B cell (primary cell): ENCODE measurements around the gene NUBP2. TPM values are rescaled to one million over a fixed set of nuclear protein-coding genes. Genes with fewer than 3 reads are reported as not detected.

ENCODE experiments used
- ATAC-seq: fragments of 200-7000 bp; cut with Tn5 transposase; one replicate; pipeline ENCODE4 v1.10.0; 2021; ENCODE audit warnings: low read depth, mild to moderate bottlenecking, moderate number of reproducible peaks, moderate library complexity
- CTCF ChIA-PET: fragments of 350-600 bp; sonication (Branson Sonifier 250); formaldehyde crosslinking; loops from one replicate; lab custom pipeline; 2021; ENCODE audit warnings: antibody characterized with exemption, inconsistent platforms; lab: Charles Lee
- POLR2A ChIA-PET: fragments of 350-600 bp; sonication (Branson Sonifier 250); formaldehyde crosslinking; loops from one replicate; lab custom pipeline; 2021; ENCODE audit warnings: antibody characterized with exemption; lab: Charles Lee
- DNase-seq: peaks from one replicate; pipeline ENCODE4 v3.0.0; 2013
- H2AFZ ChIP-seq: 2 replicates; pipeline ENCODE4 v1.6.1; 2012; ENCODE audit warnings: mild to moderate bottlenecking, low read depth, low read length; ENCODE audit not compliant: insufficient read depth, poor library complexity, severe bottlenecking
- H3K27ac ChIP-seq, 2 donors: 1 replicate in 1 of 2; 2 replicates in 1 of 2; pipeline ENCODE4 v1.5.1; 2012 to 2013; ENCODE audit warnings: low read length in 2 of 2, mild to moderate bottlenecking in 2 of 2, moderate library complexity in 1 of 2
- H3K27me3 ChIP-seq, 4 experiments: fragments of 200-600 bp in 1 of 4; sonication (generic) in 1 of 4; replicated peaks in 1 of 4; 1 replicate in 2 of 4; 2 replicates in 2 of 4; pipeline versions ENCODE4 v1.6.1 to v1.7.0; 2013 to 2016; ENCODE audit warnings: low read length in 3 of 4, mild to moderate bottlenecking in 2 of 4, mixed read lengths in 1 of 4, moderate library complexity in 1 of 4; ENCODE audit not compliant: insufficient read depth in 4 of 4, control insufficient read depth in 3 of 4; ENCODE audit errors: control extremely low read depth in 1 of 4
- H3K36me3 ChIP-seq, 2 experiments: replicated peaks in 1 of 2; 1 replicate in 1 of 2; 2 replicates in 1 of 2; pipeline versions ENCODE4 v1.6.1 to v1.7.1; 2013; ENCODE audit warnings: low read length in 1 of 2; ENCODE audit not compliant: insufficient read depth in 2 of 2, control insufficient read depth in 1 of 2; ENCODE audit errors: control extremely low read depth in 1 of 2, extremely low read depth in 1 of 2
- H3K4me1 ChIP-seq, 2 donors: fragments of 200-600 bp in 1 of 2; sonication (generic) in 1 of 2; 1 replicate in 1 of 2; 2 replicates in 1 of 2; pipeline versions ENCODE4 v1.5.1 to v1.6.1; 2013 to 2017; ENCODE audit warnings: low read length in 2 of 2; ENCODE audit not compliant: control insufficient read depth in 2 of 2, insufficient read depth in 2 of 2
- H3K4me2 ChIP-seq: replicated peaks from 2 replicates; pipeline ENCODE3; 2012; ENCODE audit warnings: mild to moderate bottlenecking, low read depth, low read length; ENCODE audit not compliant: poor library complexity, severe bottlenecking
- H3K4me3 ChIP-seq, 5 experiments: fragments of 200-600 bp in 1 of 5; sonication (generic) in 1 of 5; 1 replicate in 3 of 5; 2 replicates in 2 of 5; pipeline versions ENCODE4 v1.5.1 to v1.7.0; 2011 to 2016; ENCODE audit warnings: low read length in 4 of 5, mild to moderate bottlenecking in 4 of 5, low read depth in 2 of 5, control low read depth in 1 of 5, moderate library complexity in 1 of 5; ENCODE audit not compliant: insufficient read depth in 1 of 5; ENCODE audit errors: control extremely low read depth in 1 of 5, extremely low read depth in 1 of 5
- H3K79me2 ChIP-seq: fragments of 200-600 bp; sonication (generic); one replicate; pipeline ENCODE4 v1.6.0; 2016; ENCODE audit warnings: low read length; ENCODE audit not compliant: control insufficient read depth, insufficient read depth
- H3K9ac ChIP-seq: fragments of 200-600 bp; sonication (generic); 2 replicates; pipeline ENCODE4 v1.6.1; 2017; ENCODE audit warnings: mild to moderate bottlenecking, low read length, moderate library complexity
- H3K9me3 ChIP-seq, 3 donors: one replicate each; pipeline versions ENCODE4 v1.6.1 to v1.7.1; 2013; ENCODE audit warnings: low read length in 2 of 3; ENCODE audit not compliant: control insufficient read depth in 2 of 3, insufficient read depth in 1 of 3; ENCODE audit errors: control extremely low read depth in 1 of 3
- H4K20me1 ChIP-seq: 2 replicates; pipeline ENCODE4 v1.6.0; 2012; ENCODE audit warnings: mild to moderate bottlenecking, low read length; ENCODE audit not compliant: insufficient read depth, control insufficient read depth, poor library complexity, severe bottlenecking
- H3K27ac Mint-ChIP-seq: one replicate; pipeline ENCODE4 v1.8.0; 2021; ENCODE audit warnings: mixed read lengths
- H3K27me3 Mint-ChIP-seq: one replicate; pipeline ENCODE4 v1.8.0; 2021; ENCODE audit warnings: mixed read lengths
- H3K4me1 Mint-ChIP-seq: one replicate; pipeline ENCODE4 v1.8.0; 2021; ENCODE audit warnings: mixed read lengths
- H3K4me3 Mint-ChIP-seq: one replicate; pipeline ENCODE4 v1.8.0; 2021; ENCODE audit warnings: mixed read lengths
- H3K9me3 Mint-ChIP-seq: one replicate; pipeline ENCODE4 v1.8.0; 2022; ENCODE audit warnings: mixed read lengths; ENCODE audit not compliant: insufficient read depth
- CTCF ChIP-seq: fragments of 200-600 bp; IDR thresholded peaks from one replicate; pipeline ENCODE4 v1.8.0; 2022; ENCODE audit warnings: antibody characterized with exemption, mild to moderate bottlenecking
- EZH2 ChIP-seq: IDR thresholded peaks from 2 replicates; pipeline ENCODE4 v1.6.1; 2012; ENCODE audit warnings: borderline replicate concordance, low read depth, mild to moderate bottlenecking, moderate library complexity, low read length; ENCODE audit not compliant: insufficient read depth, poor library complexity, severe bottlenecking
- WGBS: methylation state at CpG from one replicate; pipeline ENCODE4 v1.1.5; 2013; ENCODE audit warnings: missing lambda C conversion rate; ENCODE audit not compliant: insufficient coverage; 5-methylcytosine and 5-hydroxymethylcytosine counted together
- intact Hi-C: fragments of 100-400 bp; cut with micrococcal nuclease; formaldehyde crosslinking; loops from one replicate; pipeline ENCODE4 v1.10.0; 2022
- polyA plus RNA-seq: library from polyadenylated mRNA; depleted of rRNA; stranded (reverse); fragments of >200 nt; gene quantifications from 2 replicates; pipeline ENCODE4 v1.2.3, GENCODE V29; 2012
- total RNA-seq, 2 donors: library from RNA; stranded (reverse); fragments of 120-200 nt in 1 of 2; gene quantifications; 1 replicate in 1 of 2; 2 replicates in 1 of 2; pipeline versions ENCODE4 v1.2.3 to v1.2.4, GENCODE V29; 2013 to 2022

NUBP2 gene
- total and polyA plus RNA-seq, 2 donors (not counting 1 experiment from before 2014, with no cell fraction given) = 50.2 to 71.7 TPM

- DNase-seq (no peak), ATAC-seq (no peak)
- H3K9me3 Mint-ChIP-seq = no peaks in the 10 kb centered on the region
- intact Hi-C loops = no loop called here
- TF ChIP-seq EZH2 (no peak), CTCF (no peak)
- Histone ChIP-seq H3K9me3 (no peaks in the 10 kb centered on the region), H4K20me1 (peaks cover 73% of the 10 kb centered on the region), H2AFZ (no peak overlapping the region), H3K27ac (no peak overlapping the region), H3K79me2 (peaks cover 51% of the 10 kb centered on the region), H3K36me3 (peaks cover 0 to 29% of the 10 kb centered on the region in 2 experiments), H3K4me3 (no peak overlapping the region), H3K4me1 (peaks cover 21 to 40% of the 10 kb centered on the region in 2 donors), H3K9ac (no peak overlapping the region), H3K4me2 (no peak overlapping the region), H3K27me3 (no peaks in the 10 kb centered on the region)
- CTCF ChIA-PET = interaction anchor here (1.3 kb wide), 1 partner anchor 68 kb away, joined by 3 read pairs; no protein-coding TSS in a partner anchor
- H3K27me3 Mint-ChIP-seq = no peaks in the 10 kb centered on the region
- 94% methylated on average over 32 of the region's 34 CpGs for WGBS
- H3K4me1 Mint-ChIP-seq = peaks cover 32% of the 10 kb centered on the region
- H3K27ac Mint-ChIP-seq = peak overlapping the region; percentile 32
- POLR2A ChIA-PET = no interaction called here
- H3K4me3 Mint-ChIP-seq = no peak overlapping the region
Observed at GRCh38 chr16:1778200-1779179, 4.3 kb upstream of the NUBP2 start.

- Histone ChIP-seq H2AFZ (no peak overlapping the region), H3K4me3 (no peak overlapping the region), H3K4me2 (no peak overlapping the region), H3K27me3 (no peaks in the 10 kb centered on the region), H3K27ac (no peak overlapping the region), H3K9ac (no peak overlapping the region), H3K36me3 (peaks cover 0 to 29% of the 10 kb centered on the region in 2 experiments), H4K20me1 (peaks cover 76% of the 10 kb centered on the region), H3K9me3 (no peaks in the 10 kb centered on the region), H3K4me1 (peaks cover 15 to 42% of the 10 kb centered on the region in 2 donors), H3K79me2 (peaks cover 49% of the 10 kb centered on the region)
- ChIA-PET POLR2A (no interaction called here), CTCF (interaction anchor here (1.3 kb wide), 1 partner anchor 69 kb away, joined by 3 read pairs; no protein-coding TSS in a partner anchor)
- Mint-ChIP-seq H3K27me3 (no peaks in the 10 kb centered on the region), H3K4me1 (peaks cover 28% of the 10 kb centered on the region), H3K9me3 (no peaks in the 10 kb centered on the region), H3K4me3 (no peak overlapping the region), H3K27ac (peak overlapping the region; percentile 32)
- 97% methylated on average over 7 of the region's 8 CpGs for WGBS
- intact Hi-C loops = no loop called here
- TF ChIP-seq EZH2 (no peak), CTCF (no peak)
- DNase-seq (no peak), ATAC-seq (no peak)
Observed at GRCh38 chr16:1779234-1779701, 3.5 kb upstream of the NUBP2 start.
